Sigmoid colon (tissue), 4 donors: ENCODE results near the gene HOXA10.

Source experiments
- CTCF ChIP-seq, 4 experiments: fragments of 450-650 bp in 3 of 4; fragments of 200-600 bp in 1 of 4; IDR thresholded peaks; one replicate each; pipeline ENCODE4 v1.5.1; 2016 to 2019; ENCODE audit warnings: antibody characterized with exemption in 4 of 4, mild to moderate bottlenecking in 3 of 4, moderate library complexity in 2 of 4
- POLR2A ChIP-seq, 2 donors: fragments of 450-650 bp; IDR thresholded peaks; one replicate each; pipeline ENCODE4 v1.6.1; 2016; ENCODE audit warnings: antibody characterized with exemption in 2 of 2, mild to moderate bottlenecking in 2 of 2, moderate library complexity in 2 of 2
- POLR2AphosphoS5 ChIP-seq, 4 donors: sonication (generic); formaldehyde crosslinking; IDR thresholded peaks; one replicate each; pipeline ENCODE4 v1.6.1; 2017; ENCODE audit warnings: antibody characterized with exemption in 4 of 4

DNA sequence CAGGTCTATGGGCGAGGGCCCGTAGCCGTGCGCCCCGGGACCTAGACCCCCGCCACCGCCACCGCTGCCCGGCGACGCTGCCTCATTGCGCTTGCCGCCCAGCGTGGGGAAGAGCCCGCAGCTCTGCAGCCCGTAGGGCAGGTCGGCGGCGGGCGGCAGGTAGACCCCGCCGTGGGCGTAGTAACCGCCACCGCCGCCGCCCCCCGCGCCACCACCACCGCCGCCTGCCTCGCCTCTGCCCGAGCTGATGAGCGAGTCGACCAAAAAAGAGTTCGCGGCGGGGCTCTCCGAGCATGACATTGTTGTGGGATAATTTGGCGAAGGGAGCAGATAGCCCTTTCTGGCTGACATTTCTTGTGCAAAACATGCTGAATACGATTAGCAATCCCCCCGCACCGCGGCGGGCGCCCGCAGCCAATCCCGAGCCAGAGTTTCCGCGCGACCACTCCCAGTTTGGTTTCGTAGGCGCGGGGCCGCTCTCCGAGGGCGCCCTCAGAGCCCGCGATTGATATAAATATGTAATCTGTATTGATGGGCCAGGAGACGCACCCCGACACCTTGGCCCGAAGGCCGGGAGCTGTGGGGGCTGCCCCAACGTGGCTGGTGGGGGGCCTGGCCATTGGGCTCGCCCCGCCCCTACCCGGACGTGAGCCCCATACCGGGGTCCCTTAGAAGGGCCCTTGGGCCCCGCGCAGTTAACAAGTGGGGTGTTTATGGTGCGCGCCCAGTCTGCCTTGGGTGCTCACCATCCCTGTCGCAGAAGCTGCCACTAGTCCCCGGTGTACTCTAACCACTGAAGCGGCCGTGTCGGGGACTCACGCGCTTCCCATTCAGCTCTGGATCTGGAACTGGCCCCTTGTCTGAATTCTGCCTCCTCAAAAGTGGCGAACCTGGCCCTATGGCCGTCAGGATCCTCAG is at the start of gene HOXA10:
- TF ChIP-seq CTCF (IDR thresholded peaks at IDR 0.05) = no peak
- peak; percentile 33 to 52 for TF ChIP-seq POLR2A (IDR thresholded peaks at IDR 0.05)
- TF ChIP-seq POLR2AphosphoS5 (IDR thresholded peaks at IDR 0.05) = peak; percentile 45 to 75 (median 66)
